ENCODE results near the gene HOXA3. TPM values are rescaled to one million over a fixed set of nuclear protein-coding genes. Genes with fewer than 3 reads are reported as not detected.

Gene HOXA3
- total and polyA plus RNA-seq, 5 donors from 2014 or later: 0.13 TPM; not detected in 4

GRCh38 chr7:27107391-27108381 lies 44.7 kb downstream of the HOXA3 start:
- ATAC-seq (ENCODE audit: low read depth in 2 of 2) (no peak), DNase-seq (no peak)
- no peaks in the 10 kb centered on the region for H3K9me3 ChIP-seq (ENCODE audit: control insufficient read depth in 2 of 2, low read length in 2 of 2)
- no peaks in the 10 kb centered on the region for H3K36me3 ChIP-seq (ENCODE audit: control insufficient read depth, insufficient read depth, low read length)
- H3K9me3 Mint-ChIP-seq: peaks cover 0 to 5% (median 1%) of the 10 kb centered on the region in 7 donors
- H3K4me3 ChIP-seq (ENCODE audit: low read depth, low read length): no peak overlapping the region
- peaks cover 8% of the 10 kb centered on the region for H3K27me3 ChIP-seq (ENCODE audit: control insufficient read depth, insufficient read depth, low read length)
- no peak overlapping the region for H3K4me3 Mint-ChIP-seq
- H3K27ac Mint-ChIP-seq: no peak overlapping the region
- no peak overlapping the region for H3K27ac ChIP-seq (ENCODE audit: insufficient read depth, low read length, poor library complexity, severe bottlenecking)
- no peaks in the 10 kb centered on the region for H3K36me3 Mint-ChIP-seq
- H3K4me1 Mint-ChIP-seq: peaks cover 0 to 12% (median 3%) of the 10 kb centered on the region in 4 donors
- H3K4me1 ChIP-seq (ENCODE audit: control insufficient read depth, insufficient read depth, low read length, poor library complexity, severe bottlenecking): peaks cover 3% of the 10 kb centered on the region
- peaks cover 39% of the 10 kb centered on the region for H3K27me3 Mint-ChIP-seq

- Histone ChIP-seq H3K27ac (ENCODE audit: insufficient read depth, low read length, poor library complexity, severe bottlenecking) (no peak overlapping the region), H3K4me3 (ENCODE audit: low read depth, low read length) (no peak overlapping the region), H3K36me3 (ENCODE audit: control insufficient read depth, insufficient read depth, low read length) (no peaks in the 10 kb centered on the region), H3K9me3 (ENCODE audit: control insufficient read depth in 2 of 2, low read length in 2 of 2) (no peaks in the 10 kb centered on the region), H3K4me1 (ENCODE audit: control insufficient read depth, insufficient read depth, low read length, poor library complexity, severe bottlenecking) (peaks cover 11% of the 10 kb centered on the region), H3K27me3 (ENCODE audit: control insufficient read depth, insufficient read depth, low read length) (peaks cover 11% of the 10 kb centered on the region)
- Mint-ChIP-seq H3K9me3 (peaks cover 0 to 5% (median 1%) of the 10 kb centered on the region in 7 donors), H3K27me3 (peaks cover 45% of the 10 kb centered on the region), H3K4me1 (peaks cover 0 to 17% (median 8%) of the 10 kb centered on the region in 4 donors), H3K4me3 (no peak overlapping the region), H3K36me3 (no peaks in the 10 kb centered on the region), H3K27ac (no peak overlapping the region)
- ATAC-seq (ENCODE audit: low read depth in 2 of 2): no peak
- no peak for DNase-seq
Observed at GRCh38 chr7:27106901-27107240, 45.5 kb downstream of the HOXA3 start.

- no peak overlapping the region for H3K27ac ChIP-seq (ENCODE audit: insufficient read depth, low read length, poor library complexity, severe bottlenecking)
- H3K9me3 Mint-ChIP-seq: peaks cover 0 to 5% (median 1%) of the 10 kb centered on the region in 7 donors
- no peak overlapping the region for H3K27ac Mint-ChIP-seq
- DNase-seq (no peak), ATAC-seq (ENCODE audit: low read depth in 2 of 2) (no peak)
- H3K27me3 Mint-ChIP-seq: peaks cover 46% of the 10 kb centered on the region
- no peaks in the 10 kb centered on the region for H3K36me3 ChIP-seq (ENCODE audit: control insufficient read depth, insufficient read depth, low read length)
- H3K27me3 ChIP-seq (ENCODE audit: control insufficient read depth, insufficient read depth, low read length): peaks cover 16% of the 10 kb centered on the region
- H3K4me3 ChIP-seq (ENCODE audit: low read depth, low read length): no peak overlapping the region
- no peak overlapping the region for H3K4me3 Mint-ChIP-seq
- H3K36me3 Mint-ChIP-seq: peaks cover 5% of the 10 kb centered on the region
- H3K4me1 Mint-ChIP-seq: peaks cover 0 to 22% (median 10%) of the 10 kb centered on the region in 4 donors
- no peaks in the 10 kb centered on the region for H3K9me3 ChIP-seq (ENCODE audit: control insufficient read depth in 2 of 2, low read length in 2 of 2)
- H3K4me1 ChIP-seq (ENCODE audit: control insufficient read depth, insufficient read depth, low read length, poor library complexity, severe bottlenecking): peaks cover 12% of the 10 kb centered on the region
Observed at GRCh38 chr7:27106181-27106900, 46.0 kb downstream of the HOXA3 start.

GRCh38 chr7:27105301-27106031 lies 46.9 kb downstream of the HOXA3 start:
- Mint-ChIP-seq H3K9me3 (peaks cover 0 to 5% (median 1%) of the 10 kb centered on the region in 7 donors), H3K36me3 (peaks cover 11% of the 10 kb centered on the region), H3K27me3 (peaks cover 49% of the 10 kb centered on the region), H3K4me3 (no peak overlapping the region), H3K27ac (no peak overlapping the region), H3K4me1 (peaks cover under 1 to 24% (median 10%) of the 10 kb centered on the region in 4 donors)
- no peak for ATAC-seq (ENCODE audit: low read depth in 2 of 2)
- DNase-seq: no peak
- Histone ChIP-seq H3K4me1 (ENCODE audit: control insufficient read depth, insufficient read depth, low read length, poor library complexity, severe bottlenecking) (peaks cover 12% of the 10 kb centered on the region), H3K9me3 (ENCODE audit: control insufficient read depth in 2 of 2, low read length in 2 of 2) (no peaks in the 10 kb centered on the region), H3K27me3 (ENCODE audit: control insufficient read depth, insufficient read depth, low read length) (peaks cover 16% of the 10 kb centered on the region), H3K36me3 (ENCODE audit: control insufficient read depth, insufficient read depth, low read length) (no peaks in the 10 kb centered on the region), H3K4me3 (ENCODE audit: low read depth, low read length) (no peak overlapping the region), H3K27ac (ENCODE audit: insufficient read depth, low read length, poor library complexity, severe bottlenecking) (no peak overlapping the region)

- no peaks in the 10 kb centered on the region for H3K9me3 ChIP-seq (ENCODE audit: control insufficient read depth in 2 of 2, low read length in 2 of 2)
- peaks cover 0 to 7% (median 1%) of the 10 kb centered on the region in 7 donors for H3K9me3 Mint-ChIP-seq
- peaks cover 21% of the 10 kb centered on the region for H3K36me3 Mint-ChIP-seq
- peaks cover 54% of the 10 kb centered on the region for H3K27me3 Mint-ChIP-seq
- H3K4me3 Mint-ChIP-seq: peak overlapping the region in 1 of 4 donors; percentile 1
- H3K27me3 ChIP-seq (ENCODE audit: control insufficient read depth, insufficient read depth, low read length): peaks cover 16% of the 10 kb centered on the region
- no peaks in the 10 kb centered on the region for H3K36me3 ChIP-seq (ENCODE audit: control insufficient read depth, insufficient read depth, low read length)
- ATAC-seq (ENCODE audit: low read depth in 2 of 2): no peak
- peaks cover 12% of the 10 kb centered on the region for H3K4me1 ChIP-seq (ENCODE audit: control insufficient read depth, insufficient read depth, low read length, poor library complexity, severe bottlenecking)
- H3K4me1 Mint-ChIP-seq: peaks cover 8 to 27% (median 10%) of the 10 kb centered on the region in 4 donors
- H3K27ac Mint-ChIP-seq: no peak overlapping the region
- no peak overlapping the region for H3K4me3 ChIP-seq (ENCODE audit: low read depth, low read length)
- DNase-seq: no peak
- H3K27ac ChIP-seq (ENCODE audit: insufficient read depth, low read length, poor library complexity, severe bottlenecking): no peak overlapping the region
Observed at GRCh38 chr7:27104341-27105058, 47.9 kb downstream of the HOXA3 start.

- peaks cover 8 to 33% (median 11%) of the 10 kb centered on the region in 4 donors for H3K4me1 Mint-ChIP-seq
- H3K9me3 ChIP-seq (ENCODE audit: control insufficient read depth in 2 of 2, low read length in 2 of 2): no peaks in the 10 kb centered on the region
- peaks cover 18% of the 10 kb centered on the region for H3K27me3 ChIP-seq (ENCODE audit: control insufficient read depth, insufficient read depth, low read length)
- no peaks in the 10 kb centered on the region for H3K36me3 ChIP-seq (ENCODE audit: control insufficient read depth, insufficient read depth, low read length)
- peaks cover 60% of the 10 kb centered on the region for H3K27me3 Mint-ChIP-seq
- no peak for DNase-seq
- H3K36me3 Mint-ChIP-seq: peaks cover 22% of the 10 kb centered on the region
- H3K4me1 ChIP-seq (ENCODE audit: control insufficient read depth, insufficient read depth, low read length, poor library complexity, severe bottlenecking): peaks cover 12% of the 10 kb centered on the region
- no peak for ATAC-seq (ENCODE audit: low read depth in 2 of 2)
- H3K27ac ChIP-seq (ENCODE audit: insufficient read depth, low read length, poor library complexity, severe bottlenecking): no peak overlapping the region
- H3K9me3 Mint-ChIP-seq: peaks cover 0 to 7% (median 0%) of the 10 kb centered on the region in 7 donors
- no peak overlapping the region for H3K27ac Mint-ChIP-seq
- H3K4me3 ChIP-seq (ENCODE audit: low read depth, low read length): no peak overlapping the region
- H3K4me3 Mint-ChIP-seq: peak overlapping the region in 2 of 4 donors; percentile 1 to 76
Observed at GRCh38 chr7:27103489-27104226, 48.7 kb downstream of the HOXA3 start.
